K562 (cell line): ENCODE measurements around the gene EMD. TPM values are rescaled to one million over a fixed set of nuclear protein-coding genes. Genes with fewer than 3 reads are reported as not detected.
A peak's percentile ranks its signal among the peaks of the same experiment; 100 is the strongest.

Source experiments
- ATAC-seq: fragments of 200-7000 bp; cut with Tn5 transposase; 3 replicates; pipeline ENCODE4 v1.9.1; 2020; ENCODE audit warnings: moderate library complexity
- BruUV-seq: library from RNA; stranded (reverse); fragments of 400-500 nt; replicated peaks from 2 replicates; lab custom pipeline; 2021; lab: Mats Ljungman, UMichigan
- CTCF ChIA-PET: fragments of 300-600 bp; formaldehyde crosslinking; extraction: SDS; loops from one replicate; lab custom pipeline; 2021; ENCODE audit warnings: low intra/inter-chr PET ratio; lab: Yijun Ruan, JAX
- POLR2A ChIA-PET: fragments of 300-600, 350-650 bp; sonication (Branson Sonifier 250); formaldehyde crosslinking; extraction: SDS; loops from one replicate; lab custom pipeline; 2021; ENCODE audit warnings: antibody characterized with exemption, inconsistent platforms; lab: Yijun Ruan, JAX
- DNase-seq, 4 experiments: peaks; one replicate each; pipeline versions ENCODE4 v3.0.0 to v3.0.0-alpha.2; 2011 to 2018; ENCODE audit warnings: low spot score in 3 of 4, mixed read lengths in 3 of 4; ENCODE audit errors: extremely low read depth in 1 of 4
- FAIRE-seq: peaks from 2 replicates; lab custom pipeline; 2011; peaks lifted over from hg19 to GRCh38; lab: Jason Lieb, UNC
- H2AFZ ChIP-seq: 2 replicates; pipeline ENCODE4 v1.6.0; 2011; ENCODE audit warnings: low read depth, low read length, control low read depth, inconsistent platforms
- H3K27ac ChIP-seq: fragments of 200-600 bp; 3 replicates; pipeline ENCODE4 v1.8.0; 2011; ENCODE audit warnings: low read depth, mild to moderate bottlenecking, control low read depth, inconsistent platforms, low read length, moderate library complexity, mixed read lengths; ENCODE audit errors: extremely low read depth
- H3K27me3 ChIP-seq, 2 experiments: fragments of 300-600 bp in 1 of 2; 2 replicates in 1 of 2; 3 replicates in 1 of 2; pipeline versions ENCODE4 v1.6.0 to v1.8.0; 2011; ENCODE audit warnings: inconsistent platforms in 2 of 2, low read length in 2 of 2, mild to moderate bottlenecking in 1 of 2, mixed read lengths in 1 of 2, moderate library complexity in 1 of 2; ENCODE audit not compliant: control insufficient read depth in 2 of 2, insufficient read depth in 2 of 2
- H3K36me3 ChIP-seq: fragments of 300-600 bp; 3 replicates; pipeline ENCODE4 v1.8.0; 2011; ENCODE audit warnings: mild to moderate bottlenecking, low read length, inconsistent platforms; ENCODE audit not compliant: control insufficient read depth, insufficient read depth
- H3K4me1 ChIP-seq, 2 experiments: fragments of 200-600 bp in 1 of 2; replicated peaks in 1 of 2; 2 replicates in 1 of 2; 3 replicates in 1 of 2; pipeline versions ENCODE4 v1.5.1 to v1.8.0; 2011; ENCODE audit warnings: inconsistent platforms in 2 of 2, low read length in 2 of 2, mild to moderate bottlenecking in 1 of 2, mixed read lengths in 1 of 2, moderate library complexity in 1 of 2; ENCODE audit not compliant: control insufficient read depth in 2 of 2, insufficient read depth in 2 of 2
- H3K4me2 ChIP-seq: 2 replicates; pipeline ENCODE4 v1.6.1; 2011; ENCODE audit warnings: low read length, control low read depth, inconsistent platforms, mixed read lengths; ENCODE audit not compliant: insufficient read depth
- H3K4me3 ChIP-seq: fragments of 200-600 bp; sonication (generic), shearing (Covaris generic); 2 replicates; pipeline ENCODE4 v1.5.1; 2016; ENCODE audit warnings: control low read depth, inconsistent platforms
- H3K79me2 ChIP-seq: fragments of 200-600 bp; 3 replicates; pipeline ENCODE4 v1.8.0; 2011; ENCODE audit warnings: low read length, inconsistent platforms; ENCODE audit not compliant: control insufficient read depth, insufficient read depth
- H3K9ac ChIP-seq, 2 experiments: 2 replicates each; pipeline versions ENCODE4 v1.6.0 to v1.6.1; 2011; ENCODE audit warnings: low read depth in 2 of 2, low read length in 2 of 2, control low read depth in 1 of 2, inconsistent platforms in 1 of 2, mild to moderate bottlenecking in 1 of 2, mixed read lengths in 1 of 2; ENCODE audit not compliant: insufficient read depth in 1 of 2
- H3K9me1 ChIP-seq: one replicate; pipeline ENCODE4 v1.6.0; 2011; ENCODE audit warnings: inconsistent platforms, mild to moderate bottlenecking, low read length, moderate library complexity; ENCODE audit not compliant: control insufficient read depth, insufficient read depth
- H3K9me3 ChIP-seq: replicated peaks from 2 replicates; pipeline ENCODE4 v1.5.1; 2011; ENCODE audit warnings: low read depth, low read length, inconsistent platforms; ENCODE audit not compliant: control insufficient read depth, insufficient read depth
- H4K20me1 ChIP-seq: replicated peaks from 2 replicates; pipeline ENCODE4 v1.6.1; 2011; ENCODE audit warnings: low read length, inconsistent platforms, mixed read lengths; ENCODE audit not compliant: control insufficient read depth, insufficient read depth
- ARID4B ChIP-seq: sonication (generic); formaldehyde crosslinking; IDR thresholded peaks from 2 replicates; pipeline ENCODE4 v1.8.0; 2022; ENCODE audit warnings: mild to moderate bottlenecking, missing genetic modification reagents
- DIDO1 ChIP-seq: fragments of 450-650 bp; IDR thresholded peaks from 2 replicates; pipeline ENCODE4 v1.6.1; 2016; ENCODE audit warnings: low read depth, missing biosample characterization, missing genetic modification characterization
- FOXK2 ChIP-seq, 2 experiments: fragments of 450-650 bp; IDR thresholded peaks in 1 of 2; conservative IDR thresholded peaks in 1 of 2; 2 replicates each; pipeline ENCODE4 v1.6.1; 2016; ENCODE audit warnings: low read depth in 2 of 2, mild to moderate bottlenecking in 1 of 2
- GABPA ChIP-seq: fragments of 200-800 bp; sonication (Bioruptor generic); conservative IDR thresholded peaks from 2 replicates; pipeline ENCODE4 v1.6.1; 2016; ENCODE audit warnings: low read depth, missing genetic modification characterization, missing compliant biosample characterization
- GTF2E2 ChIP-seq: fragments of 200-800 bp; sonication (Bioruptor generic); IDR thresholded peaks from 2 replicates; pipeline ENCODE4 v1.6.1; 2016; ENCODE audit warnings: missing genetic modification characterization, missing compliant biosample characterization
- HMG20B ChIP-seq: fragments of 250-450 bp; sonication (Bioruptor Pico); IDR thresholded peaks from 2 replicates; pipeline ENCODE4 v1.5.0; 2021; ENCODE audit warnings: mild to moderate bottlenecking
- MITF ChIP-seq: IDR thresholded peaks from 2 replicates; pipeline ENCODE4 v1.6.1; 2014; ENCODE audit warnings: antibody characterized with exemption
- NELFE ChIP-seq: IDR thresholded peaks from 2 replicates; pipeline ENCODE4 v1.6.1; 2011; ENCODE audit warnings: mild to moderate bottlenecking; ENCODE audit not compliant: insufficient read depth, insufficient read length
- NR2C2 ChIP-seq, 2 experiments: fragments of 200-800 bp in 1 of 2; sonication (Bioruptor generic) in 1 of 2; sonication (generic) in 1 of 2; formaldehyde crosslinking in 1 of 2; IDR thresholded peaks; 2 replicates each; pipeline versions ENCODE4 v1.6.1 to v1.8.0; 2016 to 2022; ENCODE audit warnings: mild to moderate bottlenecking in 1 of 2, missing compliant biosample characterization in 1 of 2, missing genetic modification characterization in 1 of 2, missing genetic modification reagents in 1 of 2
- NR2F6 ChIP-seq: fragments of 450-650 bp; formaldehyde crosslinking; IDR thresholded peaks from 2 replicates; pipeline ENCODE4 v1.4.0; 2020; ENCODE audit warnings: mild to moderate bottlenecking
- POLR2AphosphoS5 ChIP-seq: IDR thresholded peaks from 2 replicates; pipeline ENCODE4 v1.6.1; 2011; ENCODE audit warnings: mild to moderate bottlenecking, low read depth, low read length, moderate library complexity; ENCODE audit not compliant: control insufficient read depth, insufficient read depth
- POLR2B ChIP-seq: fragments of 450-650 bp; IDR thresholded peaks from 2 replicates; pipeline ENCODE4 v1.6.1; 2018; ENCODE audit warnings: low read depth; ENCODE audit not compliant: partially characterized antibody
- TBP ChIP-seq: optimal IDR thresholded peaks from 2 replicates; pipeline ENCODE3; 2011; ENCODE audit warnings: low read depth, low read length, improper control_type of control experiment
- USF1 ChIP-seq: sonication (generic); formaldehyde crosslinking; IDR thresholded peaks from 2 replicates; pipeline ENCODE4 v1.9.0; 2022; ENCODE audit warnings: mild to moderate bottlenecking, missing genetic modification reagents
- WGBS: fragments of 100-300 bp; shearing (Covaris generic); methylation state at CpG from one replicate; pipeline ENCODE4 v1.1.6; 2016; ENCODE audit warnings: low coverage, mixed read lengths; ENCODE audit not compliant: insufficient coverage; ENCODE audit errors: missing lambda C conversion rate; 5-methylcytosine and 5-hydroxymethylcytosine counted together
- in situ Hi-C: fragments of 300-500 bp; cut with MboI; formaldehyde crosslinking; loops from 4 replicates; pipeline ENCODE4 v1.15.0; 2018; ENCODE audit warnings: inconsistent platforms, mixed read lengths
- intact Hi-C: fragments of 100-400 bp; cut with micrococcal nuclease; formaldehyde crosslinking; loops from 2 replicates; pipeline ENCODE4 v1.14.2; 2022
- polyA plus RNA-seq, 8 experiments: library from polyadenylated mRNA; depleted of rRNA in 4 of 8; stranded (reverse) in 5 of 8; unstranded in 3 of 8; fragments of >200 nt; fragmentation: Nextera tagmentation in 2 of 8; fragmentation: Illumina TruSeq in 1 of 8; extraction: Ambion mirVana in 2 of 8; extraction: Trizol in 1 of 8; gene quantifications; 2 replicates each; pipeline versions ENCODE4 v1.2.1 to v1.2.3, GENCODE V29; 2011 to 2014; ENCODE audit warnings: inconsistent platforms in 1 of 8, missing spikeins in 1 of 8
- total RNA-seq, 7 experiments: library from RNA; depleted of rRNA in 6 of 7; stranded (reverse); fragments of >200 nt in 6 of 7; fragmentation: Illumina TruSeq in 2 of 7; extraction: Trizol in 2 of 7; gene quantifications; 2 replicates each; pipeline versions ENCODE4 v1.2.1 to v1.2.3, GENCODE V29; 2011 to 2021; ENCODE audit warnings: low replicate concordance in 1 of 7

The EMD gene
- total and polyA plus RNA-seq, 9 of the 15 experiments (the other 6 are each of a cell fraction or from before 2014, with no cell fraction given), result 2.3 to 206 (median 61.9) TPM

GRCh38 chrX:154411981-154412340 is 32.9 kb downstream of the EMD start:
- Histone ChIP-seq H3K9me1 (no peaks in the 10 kb centered on the region), H3K9ac (peak overlapping the region; percentile 76 to 96), H3K79me2 (peaks cover 25% of the 10 kb centered on the region), H3K27ac (peak overlapping the region; percentile 80), H3K27me3 (no peaks in the 10 kb centered on the region), H3K9me3 (no peaks in the 10 kb centered on the region), H3K4me3 (peak overlapping the region; percentile 74), H4K20me1 (no peaks in the 10 kb centered on the region), H3K4me2 (peak overlapping the region; percentile 87), H3K4me1 (peaks cover 13 to 46% of the 10 kb centered on the region in 2 experiments; a peak in 4 of 5 replicates), H2AFZ (peak overlapping the region; percentile 81), H3K36me3 (peaks cover 7% of the 10 kb centered on the region; the same call in 1 of the 3 replicates)
- BruUV-seq, result no TSS peak
- ATAC-seq (peak; percentile 80), DNase-seq (peak in 3 of 4 experiments; percentile 62 to 79 (median 70)), FAIRE-seq (peak; percentile 71)
- in situ Hi-C loops, result no loop called here
- WGBS, result no CpG with 5 or more reads among the region's 29 CpGs
- ChIA-PET CTCF (no interaction called here), POLR2A (interaction anchor here (0.5 to 5.0 kb wide), 8 partner anchors 9 to 485 kb away, joined by 3 to 85 read pairs (median 3); partner anchors contain the start of gene RPL10)
- intact Hi-C loops, result no loop called here
- peak in 1 of 2 experiments; percentile 22; a peak in 1 of 4 replicates for TF ChIP-seq FOXK2 (conservative IDR thresholded peaks at IDR 0.05 in 1 of 2, IDR thresholded peaks at IDR 0.05 in 1 of 2; ENCODE audit: low read depth in 2 of 2)
- peak; percentile 49 for TF ChIP-seq TBP
- no peak for TF ChIP-seq ARID4B (CRISPR knock-in tag)
- TF ChIP-seq GABPA (tag), result peak; percentile 8; the same call in 1 of the 2 replicates
- TF ChIP-seq DIDO1 (tag), result no peak
- TF ChIP-seq HMG20B (CRISPR knock-in tag), result no peak
- 0 out of 2 replicates have a peak, but pooled peaks have one; percentile 22 for TF ChIP-seq MITF
- TF ChIP-seq POLR2B, result peak; percentile 16
- TF ChIP-seq NELFE, result no peak
- no peak for TF ChIP-seq GTF2E2
- no peak for TF ChIP-seq NR2C2 (CRISPR knock-in tag; IDR thresholded peaks at IDR 0.05)
- peak; percentile 25; the same call in 1 of the 2 replicates for TF ChIP-seq NR2C2 (tag; IDR thresholded peaks at IDR 0.05)
- peak; percentile 42; the same call in 1 of the 2 replicates for TF ChIP-seq POLR2AphosphoS5
- no peak for TF ChIP-seq NR2F6 (CRISPR knock-in tag)
- TF ChIP-seq USF1 (CRISPR knock-in tag), result peak; percentile 63
